Epithelial cell of esophagus (primary cell): ENCODE data around the gene FAM174C.

Experiments used
- DNase-seq: peaks from one replicate; pipeline ENCODE4 v3.0.0; 2010; ENCODE audit warnings: low read depth
- H3K4me3 ChIP-seq: 2 replicates; pipeline ENCODE4 v1.5.1; 2011; ENCODE audit warnings: mild to moderate bottlenecking, low read length, control low read depth
- CTCF ChIP-seq: IDR thresholded peaks from 2 replicates; pipeline ENCODE4 v1.5.1; 2011; ENCODE audit warnings: low read depth, mild to moderate bottlenecking, low read length, control low read depth, inconsistent platforms; ENCODE audit not compliant: insufficient read depth; ENCODE audit errors: missing control alignments

The FAM174C gene

DNA sequence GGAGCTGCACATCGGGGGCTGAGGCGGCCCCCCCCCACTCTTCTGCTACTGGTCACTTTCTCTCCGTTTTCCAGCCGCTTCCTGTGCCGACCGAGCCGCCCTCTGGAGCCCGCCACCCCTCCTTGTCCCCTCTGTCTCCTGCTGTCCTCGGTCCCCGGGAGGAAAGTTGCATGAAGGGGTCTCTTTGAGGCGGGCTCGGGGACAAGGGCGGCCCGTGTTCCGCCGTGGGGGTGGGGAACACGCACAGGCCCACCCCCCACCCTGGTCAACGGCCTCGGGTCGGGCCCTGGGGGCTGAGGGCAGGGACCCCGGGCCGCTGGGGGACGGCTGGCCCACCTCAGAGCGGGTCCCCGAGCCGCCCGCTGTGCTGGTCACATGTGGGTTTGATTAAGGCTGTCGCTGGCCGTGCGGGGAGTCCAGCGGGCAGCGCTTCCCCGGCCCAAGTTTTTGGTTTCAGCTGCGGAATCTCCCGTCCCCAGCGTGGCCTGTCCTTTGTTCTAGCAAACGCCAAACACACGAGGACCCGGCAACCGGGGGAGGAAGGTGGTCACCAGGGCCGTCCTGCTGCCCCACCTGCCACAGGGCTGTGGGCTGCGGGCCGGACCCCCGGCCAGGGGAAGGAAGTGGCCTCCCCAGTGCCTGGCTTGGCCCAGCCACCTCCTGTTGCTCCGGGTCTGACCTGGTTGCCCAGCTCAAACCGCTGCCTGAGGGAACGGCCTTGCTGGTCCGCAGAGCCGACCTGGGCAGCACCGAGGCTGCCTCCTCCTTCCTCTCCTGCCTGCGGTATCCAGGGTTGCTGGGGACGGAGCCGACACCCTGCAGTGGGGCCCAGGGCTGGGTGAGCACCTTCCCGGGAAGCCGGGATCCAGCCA lies 12.3 kb downstream of the FAM174C start:
- DNase-seq = no peak
- H3K4me3 ChIP-seq = no peak overlapping the region
- no peak for TF ChIP-seq CTCF

DNA sequence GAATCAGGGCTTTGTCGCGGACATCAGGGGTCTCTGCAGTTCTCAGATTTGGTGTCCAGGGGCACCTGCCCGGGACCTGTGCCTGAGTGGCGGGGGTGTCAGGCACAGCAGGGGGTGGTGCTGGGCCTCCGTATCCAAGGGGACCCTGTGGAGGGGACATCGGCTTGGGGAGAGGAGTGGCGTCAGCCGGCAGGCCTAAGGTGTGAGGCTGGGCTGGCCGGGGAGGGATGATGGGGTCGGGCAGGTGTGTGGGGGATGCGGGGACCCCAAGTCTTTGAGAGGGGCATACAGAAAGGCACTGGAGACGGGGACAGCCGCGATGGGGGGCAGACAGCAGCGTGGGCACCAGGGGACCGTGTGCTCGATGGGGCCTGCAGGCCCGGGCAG lies 12.9 kb downstream of the FAM174C start:
- no peak for TF ChIP-seq CTCF
- no peak for DNase-seq
- H3K4me3 ChIP-seq = no peak overlapping the region

DNA sequence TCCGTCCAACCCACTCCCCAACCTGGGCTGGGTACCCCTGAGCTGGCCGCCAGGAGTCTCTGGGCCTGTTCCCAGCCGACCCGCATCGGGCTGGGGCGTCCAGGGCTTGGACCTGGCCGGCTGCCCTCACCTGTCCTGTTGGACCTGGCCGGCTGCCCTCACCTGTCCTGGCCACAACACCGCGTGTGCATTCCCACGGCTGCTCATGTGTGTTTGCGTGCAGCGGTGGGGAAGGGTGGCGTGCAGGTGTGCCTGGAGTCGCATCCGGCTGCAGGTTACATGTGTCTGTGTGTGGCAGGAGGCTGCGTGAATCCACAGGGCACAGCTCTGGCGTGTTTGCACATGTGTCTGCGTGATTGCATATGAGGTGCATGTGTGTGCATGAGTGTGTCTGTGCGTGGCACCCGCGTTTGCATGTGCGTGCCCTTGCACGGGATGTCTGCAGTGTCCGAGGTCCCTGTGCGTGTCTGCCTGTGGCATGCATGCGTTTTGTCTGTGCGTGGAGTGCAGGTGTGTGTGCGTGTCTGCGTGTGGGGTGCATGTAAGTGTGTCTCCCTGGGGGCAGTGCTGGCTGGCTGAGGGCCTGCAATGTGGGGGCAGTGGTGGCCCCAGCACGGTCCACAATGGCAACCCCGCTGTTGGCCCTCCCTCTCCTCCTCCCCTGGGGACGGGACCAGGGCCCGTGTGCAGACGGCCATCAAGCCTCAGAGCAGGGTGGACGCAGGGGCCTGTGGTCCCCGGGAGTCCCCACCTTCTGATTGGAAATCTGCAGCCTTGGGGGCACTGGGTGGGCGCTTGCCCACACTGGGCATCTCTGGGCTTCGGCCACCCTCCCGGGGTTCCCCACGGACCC lies 13.7 kb downstream of the FAM174C start:
- DNase-seq = no peak
- H3K4me3 ChIP-seq = no peak overlapping the region
- TF ChIP-seq CTCF = no peak

DNA sequence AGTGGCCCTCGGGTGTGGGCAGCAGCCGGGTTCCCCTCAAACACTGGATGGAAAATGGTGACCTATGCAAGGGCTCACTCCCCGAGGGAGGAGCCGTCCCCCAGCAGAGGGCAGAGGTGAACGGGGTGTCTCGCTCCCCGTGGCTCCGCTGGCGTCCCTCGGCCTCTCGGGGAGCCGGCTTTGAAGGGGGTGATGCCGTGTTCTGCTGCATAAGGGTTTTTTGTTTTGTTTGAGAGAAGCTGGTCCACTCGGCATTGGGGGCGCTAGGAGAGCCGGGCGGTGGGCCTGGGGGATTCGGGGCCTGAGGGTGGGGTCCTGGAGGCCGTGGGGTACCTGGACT lies 14.3 kb downstream of the FAM174C start:
- DNase-seq = no peak
- no peak for TF ChIP-seq CTCF
- H3K4me3 ChIP-seq = no peak overlapping the region

DNA sequence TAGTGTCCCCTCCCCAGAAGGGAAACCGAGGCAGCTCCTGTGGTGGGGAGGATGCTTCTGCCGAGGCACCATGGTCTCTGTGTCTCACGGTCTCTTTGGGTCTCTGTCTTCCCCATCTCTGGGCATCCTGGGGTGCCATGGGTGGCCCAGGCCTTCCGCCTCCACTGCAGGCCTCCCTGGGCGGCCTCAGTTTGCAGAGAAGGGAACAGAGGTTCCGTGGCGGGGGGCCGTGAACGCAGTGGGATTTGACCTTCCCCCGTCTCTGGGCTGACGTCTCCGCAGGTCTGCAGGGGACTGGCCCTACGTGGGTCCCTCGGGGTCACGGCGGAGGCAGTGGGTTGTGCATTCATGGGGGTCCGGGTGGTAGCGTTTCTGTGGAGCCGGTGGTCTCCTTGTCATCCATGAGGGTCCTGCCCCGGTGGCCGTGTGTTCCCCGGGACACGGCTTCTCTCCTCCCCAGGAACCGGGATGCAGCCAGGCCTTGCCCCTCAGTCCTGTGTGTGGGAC lies 14.9 kb downstream of the FAM174C start:
- H3K4me3 ChIP-seq = no peak overlapping the region
- no peak for DNase-seq
- TF ChIP-seq CTCF = no peak

DNA sequence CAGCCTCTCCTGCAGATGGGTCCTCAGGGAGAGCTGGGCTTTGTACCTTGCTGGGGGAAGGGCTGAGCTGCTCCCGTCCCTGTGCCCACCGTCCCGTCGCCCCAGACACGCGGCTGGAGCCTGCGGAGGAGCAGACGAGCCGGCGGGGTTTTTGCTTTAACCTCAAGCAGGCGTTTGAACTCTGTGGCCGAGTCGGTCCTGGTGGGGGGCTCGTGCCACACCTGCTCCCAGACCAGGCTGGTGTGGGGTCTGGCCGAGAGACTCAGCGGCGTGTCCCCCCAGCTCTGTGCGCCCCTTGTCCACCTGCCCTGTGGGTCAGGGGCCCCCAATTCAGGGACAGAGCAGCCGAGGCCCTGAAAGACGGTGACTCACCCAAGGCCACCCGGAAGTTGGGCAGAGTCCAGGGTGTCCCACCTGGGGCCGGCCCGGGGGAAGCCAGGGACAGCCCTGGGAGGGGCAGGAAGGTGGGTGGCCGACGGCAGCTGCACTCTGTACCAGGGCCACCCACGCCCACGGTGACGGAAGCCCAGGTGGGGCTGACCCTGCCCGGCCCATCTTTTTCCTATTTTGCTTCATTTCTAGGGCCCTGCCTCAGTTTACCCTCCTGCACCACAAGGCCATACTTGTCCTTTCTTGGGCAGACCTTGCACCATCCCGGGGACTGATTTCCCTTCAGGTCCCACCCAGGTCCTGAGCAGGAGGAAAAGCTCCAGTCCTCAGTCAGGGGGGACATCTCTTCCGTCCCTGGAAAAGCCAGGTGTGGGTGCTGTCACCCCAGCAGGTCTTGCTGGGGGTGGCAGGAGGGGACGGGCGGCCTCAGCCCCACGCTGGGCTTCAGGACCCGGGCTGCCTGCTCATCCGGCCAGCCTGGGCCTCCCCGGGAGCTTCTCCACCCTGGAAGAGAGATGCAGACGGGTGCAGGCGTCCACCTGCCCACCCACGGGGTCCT lies 15.6 kb downstream of the FAM174C start:
- no peak for TF ChIP-seq CTCF
- no peak for DNase-seq
- no peak overlapping the region for H3K4me3 ChIP-seq
